GM12872 (cell line): ENCODE data around the gene ATG4B.

ENCODE experiments used
- TF ChIP-seq, protein P1 (sequence below): IDR thresholded peaks from 3 replicates; pipeline ENCODE4 v1.5.1; 2011; ENCODE audit warnings: low read depth, mild to moderate bottlenecking, low read length, moderate library complexity; ENCODE audit not compliant: insufficient read depth

The ATG4B gene

DNA sequence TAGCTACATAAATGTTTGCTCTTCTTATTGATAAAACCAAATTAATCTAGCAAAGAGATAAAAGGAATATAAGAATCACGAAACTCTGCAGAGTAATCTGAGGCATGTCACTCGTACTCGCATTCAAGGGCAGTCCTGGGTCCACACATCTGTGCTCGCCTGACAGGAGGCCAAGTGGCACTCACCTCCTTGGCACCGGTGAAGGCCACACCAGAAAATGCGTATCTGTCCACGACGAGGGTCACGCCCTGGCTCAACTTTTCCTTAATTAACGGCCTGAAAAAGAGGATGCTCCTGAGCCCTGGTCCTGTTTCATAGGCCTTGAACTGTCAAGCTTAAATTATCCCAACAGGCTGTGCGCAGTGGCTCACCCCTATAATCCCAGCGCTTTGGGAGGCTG, 42.6 kb downstream of the ATG4B start:
- TF ChIP-seq, protein P1, sequence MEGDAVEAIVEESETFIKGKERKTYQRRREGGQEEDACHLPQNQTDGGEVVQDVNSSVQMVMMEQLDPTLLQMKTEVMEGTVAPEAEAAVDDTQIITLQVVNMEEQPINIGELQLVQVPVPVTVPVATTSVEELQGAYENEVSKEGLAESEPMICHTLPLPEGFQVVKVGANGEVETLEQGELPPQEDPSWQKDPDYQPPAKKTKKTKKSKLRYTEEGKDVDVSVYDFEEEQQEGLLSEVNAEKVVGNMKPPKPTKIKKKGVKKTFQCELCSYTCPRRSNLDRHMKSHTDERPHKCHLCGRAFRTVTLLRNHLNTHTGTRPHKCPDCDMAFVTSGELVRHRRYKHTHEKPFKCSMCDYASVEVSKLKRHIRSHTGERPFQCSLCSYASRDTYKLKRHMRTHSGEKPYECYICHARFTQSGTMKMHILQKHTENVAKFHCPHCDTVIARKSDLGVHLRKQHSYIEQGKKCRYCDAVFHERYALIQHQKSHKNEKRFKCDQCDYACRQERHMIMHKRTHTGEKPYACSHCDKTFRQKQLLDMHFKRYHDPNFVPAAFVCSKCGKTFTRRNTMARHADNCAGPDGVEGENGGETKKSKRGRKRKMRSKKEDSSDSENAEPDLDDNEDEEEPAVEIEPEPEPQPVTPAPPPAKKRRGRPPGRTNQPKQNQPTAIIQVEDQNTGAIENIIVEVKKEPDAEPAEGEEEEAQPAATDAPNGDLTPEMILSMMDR = no peak

DNA sequence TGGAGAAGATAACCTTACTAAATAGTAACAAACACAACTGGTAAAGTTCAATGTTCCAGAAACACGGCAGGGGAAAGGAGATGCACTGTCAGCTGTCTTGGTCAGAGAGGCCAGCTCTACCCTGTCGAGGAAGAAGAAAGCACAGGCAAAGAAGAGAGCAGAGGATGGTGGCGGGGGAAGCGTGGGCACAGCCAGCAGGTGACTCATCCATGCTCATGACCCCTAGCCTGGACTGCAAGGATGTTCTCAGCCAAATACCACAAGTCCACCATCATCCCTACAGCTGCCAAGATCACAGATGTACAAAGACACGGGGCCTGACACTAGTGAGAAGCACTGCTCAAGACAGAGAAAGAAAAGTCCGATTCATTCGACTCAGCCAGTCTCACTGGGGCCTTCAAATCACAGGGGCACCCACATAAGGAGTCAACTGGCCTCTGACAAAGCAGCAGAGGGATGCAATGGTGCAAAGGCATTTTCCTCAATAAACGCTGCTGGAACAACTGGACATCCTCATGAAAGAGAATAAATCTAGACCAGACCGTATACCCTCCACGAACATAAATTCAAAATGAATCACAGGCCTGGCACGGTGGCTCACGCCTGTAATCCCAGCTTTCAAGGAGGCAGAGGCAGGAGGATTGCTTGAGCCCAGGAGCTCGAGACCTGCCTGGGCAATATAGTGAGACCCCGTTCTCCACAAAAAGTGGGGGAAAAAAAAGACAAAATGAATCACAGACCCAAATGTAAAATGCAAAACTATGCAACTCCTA, 43.5 kb downstream of the ATG4B start:
- TF ChIP-seq, protein P1 = no peak

DNA sequence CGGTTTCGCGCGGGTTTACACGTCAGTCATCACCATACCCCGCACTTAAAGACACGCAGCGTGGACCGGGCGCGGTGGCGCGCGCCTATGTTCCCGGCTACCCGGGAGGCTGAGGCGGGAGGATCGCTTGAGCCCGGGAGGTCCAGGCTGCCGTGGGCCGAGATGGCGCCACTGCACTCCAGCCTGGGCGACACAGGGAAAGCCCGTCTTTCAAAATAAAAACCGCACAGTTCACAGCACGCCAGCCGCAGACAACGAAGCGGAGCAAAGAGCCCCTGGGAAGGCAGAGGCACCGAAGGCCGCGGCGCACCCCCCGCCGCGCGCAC, 48.8 kb downstream of the ATG4B start:
- TF ChIP-seq, protein P1 = no peak

DNA sequence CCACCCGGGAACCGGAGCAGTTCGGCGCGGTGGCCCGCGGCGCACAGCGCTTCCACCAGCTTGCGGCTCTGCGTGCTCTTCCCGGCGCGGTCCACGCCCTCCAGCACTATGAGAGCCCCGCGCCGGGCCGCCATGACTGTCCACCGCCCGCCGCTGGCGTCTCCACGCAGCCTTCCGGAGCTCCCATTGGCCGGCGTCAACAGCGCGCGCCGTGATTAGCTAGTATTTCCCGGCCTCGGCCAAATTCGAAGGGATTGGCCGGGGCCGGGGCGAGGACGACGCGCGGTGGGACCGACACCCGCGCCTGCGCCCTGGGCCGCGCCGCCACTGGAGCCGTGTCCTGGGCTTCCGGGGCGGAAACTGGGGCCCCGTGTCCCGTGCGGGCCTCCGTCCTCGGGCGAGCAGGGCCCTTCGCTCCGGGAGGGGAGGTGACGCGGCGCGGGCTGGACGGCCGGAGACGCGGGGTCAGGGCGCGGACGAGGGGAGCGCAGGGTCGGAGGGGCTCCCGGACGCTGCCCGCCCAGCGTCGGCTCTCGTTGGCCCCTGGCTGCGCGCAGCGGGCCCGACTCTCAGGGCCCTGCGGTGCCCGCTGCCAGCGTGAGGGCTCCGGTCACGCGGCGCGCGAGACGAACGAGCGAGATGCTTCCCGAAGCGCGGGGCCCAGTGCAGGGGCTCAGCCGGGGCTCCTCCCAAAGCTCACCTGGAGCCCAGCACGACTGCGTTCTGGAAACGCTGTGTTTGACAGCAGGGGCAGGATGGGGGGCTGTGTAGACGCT, 49.3 kb downstream of the ATG4B start, which contains the start of gene DTYMK:
DTYMK (minus strand) TSS at position 166 of the 776 bp plus-strand sequence; CDS start at position 134, 32 bp downstream.
- TF ChIP-seq, protein P1 = no peak

DNA sequence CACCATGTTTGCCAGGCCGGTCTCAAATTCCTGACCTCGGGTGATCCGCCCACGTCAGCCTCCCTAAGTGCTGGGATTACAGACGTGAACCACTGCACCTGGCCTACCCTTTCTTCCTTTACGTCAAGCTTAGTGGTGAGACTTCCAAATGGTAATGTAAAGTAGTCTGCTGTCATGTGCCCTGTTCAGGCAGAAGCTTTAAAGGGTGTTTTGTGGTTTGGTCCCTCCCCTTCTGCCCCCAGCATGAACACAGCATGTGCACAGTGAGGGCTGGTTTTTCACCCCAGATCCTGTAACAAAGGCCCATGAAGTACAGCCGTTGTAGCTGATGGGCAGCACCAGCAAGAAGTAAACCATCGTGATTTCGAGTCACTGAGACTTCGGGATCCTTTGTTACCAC, 51.8 kb downstream of the ATG4B start:
- TF ChIP-seq, protein P1 = no peak

DNA sequence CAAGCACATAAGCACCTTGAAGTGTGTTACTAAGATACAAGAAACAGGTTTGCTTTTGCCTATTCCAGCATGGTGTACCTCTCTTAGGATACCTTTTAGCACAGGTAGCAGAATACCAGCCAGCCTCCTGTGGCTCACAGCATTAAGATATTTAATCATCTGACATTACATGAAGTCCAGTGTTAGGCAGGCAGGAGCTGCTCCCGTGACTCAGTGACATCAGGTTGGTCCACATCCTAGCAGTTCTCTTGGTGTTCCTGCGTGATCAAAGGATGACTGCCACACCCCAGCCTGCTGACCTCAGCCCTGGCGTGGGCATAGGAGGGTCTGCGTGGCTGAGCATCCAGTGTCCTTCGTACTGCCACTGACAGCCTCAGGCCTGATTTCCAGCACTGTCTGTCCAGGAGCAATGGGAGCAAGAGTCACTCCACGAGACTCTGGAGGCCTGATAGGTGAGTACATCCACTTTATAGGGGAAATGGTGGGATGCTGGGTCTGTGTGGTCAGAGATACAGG, 52.8 kb downstream of the ATG4B start:
- TF ChIP-seq, protein P1 = no peak

DNA sequence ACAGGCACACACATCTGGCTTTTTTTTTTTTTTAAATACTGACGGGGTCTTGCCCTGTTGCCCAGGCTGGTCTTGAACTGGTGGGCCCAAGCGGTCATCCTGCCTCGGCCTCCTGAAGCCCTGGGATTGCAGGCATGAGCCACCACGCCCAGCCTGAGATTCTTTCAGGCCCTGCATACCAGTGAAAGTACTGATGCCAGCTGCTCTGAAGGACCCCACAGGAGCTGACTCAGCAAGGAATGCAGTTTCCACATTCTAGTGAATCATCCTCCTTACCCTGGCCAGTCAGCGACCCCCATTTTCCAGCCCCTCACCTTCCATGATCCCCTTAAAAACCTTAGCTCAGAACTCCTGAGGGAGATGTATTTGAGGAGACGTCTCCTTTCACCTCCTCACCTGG, 55.0 kb downstream of the ATG4B start:
- TF ChIP-seq, protein P1 = no peak
